ENCODE results near the gene RDH14.

RDH14 gene

GRCh38 chr2:18522484-18523146 lies 37.8 kb downstream of the RDH14 start:
- no peak for DNase-seq

DNA sequence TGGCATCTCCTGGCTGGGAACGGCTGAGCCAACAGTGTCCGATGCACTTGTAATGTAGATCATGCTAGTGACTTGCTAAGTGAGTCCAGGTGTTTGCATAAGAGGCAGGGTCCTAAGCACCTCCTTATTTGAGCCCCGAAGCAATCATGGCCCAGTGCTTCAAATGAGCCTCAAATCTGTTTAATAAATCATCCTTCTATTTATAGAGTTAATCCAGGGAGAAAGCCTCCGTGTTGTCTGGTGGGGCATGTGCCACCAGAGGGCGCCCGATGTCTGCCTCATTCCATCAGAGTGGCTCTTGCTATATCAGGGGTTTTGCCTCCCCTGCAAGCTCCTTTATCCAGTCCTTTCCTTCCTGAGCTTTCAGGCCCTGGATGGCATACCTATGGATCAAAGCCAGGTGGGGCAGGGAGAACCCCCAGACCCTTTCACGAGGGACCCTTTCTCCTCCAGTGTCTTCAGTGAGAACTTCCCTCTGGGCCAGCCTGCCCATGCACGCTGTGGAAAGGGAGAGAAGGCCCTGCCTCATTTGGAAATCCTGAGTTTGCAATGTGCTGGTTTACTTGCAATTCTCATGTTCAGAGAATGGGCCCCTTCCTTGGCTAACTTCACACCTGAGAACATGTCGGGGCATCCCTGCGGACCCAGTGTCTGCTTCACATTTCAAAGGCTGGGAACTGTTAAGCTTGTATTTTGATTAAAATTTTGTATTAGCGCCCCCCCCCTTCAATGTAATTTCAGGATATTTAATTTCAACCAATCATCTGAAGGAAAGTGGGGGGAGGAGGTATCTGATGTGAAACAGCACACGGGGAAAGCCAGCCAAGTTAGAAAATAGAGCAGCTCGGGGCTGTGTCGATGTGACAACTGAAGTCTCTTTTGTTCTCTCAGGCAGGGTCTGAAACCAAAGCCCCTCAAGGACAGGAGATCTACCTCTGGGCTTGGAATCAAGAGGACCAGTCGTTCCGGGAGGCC lies 39.7 kb downstream of the RDH14 start:
- peak in 56 of 58 donors; percentile 18 to 90 (median 60) for DNase-seq

DNA sequence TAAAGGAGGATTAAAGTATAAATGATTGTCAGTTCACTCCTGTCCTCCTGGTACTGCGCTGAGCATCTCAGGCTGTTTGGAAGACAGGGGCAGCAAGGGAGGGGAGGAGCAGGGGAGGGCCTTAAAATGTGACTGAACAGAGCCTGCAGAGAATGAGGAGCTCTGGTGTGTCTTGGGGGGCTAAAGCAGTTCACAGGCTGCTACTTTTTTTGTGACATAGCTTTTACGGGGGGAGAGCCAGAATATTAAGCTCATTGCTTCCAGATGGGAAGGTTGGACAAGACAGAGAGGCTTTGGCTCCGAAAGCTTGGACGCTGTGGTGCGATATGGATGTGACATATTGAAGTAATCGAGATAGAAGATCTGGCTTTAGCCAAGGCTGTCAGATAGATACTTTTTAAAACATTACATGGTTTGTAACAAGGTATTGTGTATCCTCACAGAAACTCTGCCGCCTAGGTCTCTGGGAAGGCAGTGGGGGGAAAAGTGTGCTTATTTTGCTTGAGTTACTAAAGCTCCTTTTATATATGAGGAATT lies 40.5 kb downstream of the RDH14 start:
- no peak for DNase-seq

DNA sequence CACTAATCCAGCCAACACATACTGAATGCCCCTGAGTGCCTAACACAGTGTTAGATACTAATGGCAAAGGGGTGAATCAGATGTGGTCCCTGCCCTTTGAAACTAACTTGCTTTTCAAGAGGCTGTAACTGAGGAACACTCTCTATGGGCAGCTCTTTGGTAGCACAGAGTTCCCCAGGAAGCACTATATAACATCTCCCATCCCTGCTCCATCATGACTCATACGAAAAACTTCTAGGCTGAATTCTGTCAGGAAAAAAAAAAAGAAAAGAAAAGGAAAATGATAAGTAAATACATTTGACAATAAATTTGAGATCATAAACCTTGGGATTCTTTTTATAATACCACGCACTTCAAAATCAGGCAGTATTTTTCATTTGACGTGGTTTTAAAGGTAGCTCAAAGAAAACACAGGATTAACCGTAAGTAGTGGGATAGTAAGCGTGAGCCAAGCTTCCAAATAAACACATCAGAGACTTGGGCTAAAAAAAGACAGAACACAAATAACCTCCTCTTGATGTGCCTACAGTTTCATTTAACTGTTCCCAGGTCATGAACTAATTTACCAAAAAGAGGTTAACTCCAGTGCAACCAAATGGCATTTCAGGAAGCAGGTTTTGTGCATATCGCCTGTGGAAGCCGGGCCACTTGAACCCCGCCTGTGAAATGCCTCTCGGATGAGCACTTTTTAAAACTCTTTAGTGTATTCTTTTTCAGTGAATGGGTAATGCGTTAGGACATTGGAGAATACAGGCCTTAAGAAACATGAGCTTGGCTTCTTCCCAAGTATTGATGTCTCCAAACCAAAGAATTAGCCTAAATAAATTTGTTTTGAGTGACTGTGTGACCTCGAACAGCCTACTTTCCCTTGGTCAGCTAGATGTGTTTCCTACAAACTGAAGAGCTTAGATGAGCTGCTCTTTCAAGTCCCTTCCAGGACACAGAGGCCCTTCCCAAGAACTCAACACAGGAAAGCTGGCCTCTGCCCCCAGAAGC lies 42.0 kb downstream of the RDH14 start:
- no peak for DNase-seq

DNA sequence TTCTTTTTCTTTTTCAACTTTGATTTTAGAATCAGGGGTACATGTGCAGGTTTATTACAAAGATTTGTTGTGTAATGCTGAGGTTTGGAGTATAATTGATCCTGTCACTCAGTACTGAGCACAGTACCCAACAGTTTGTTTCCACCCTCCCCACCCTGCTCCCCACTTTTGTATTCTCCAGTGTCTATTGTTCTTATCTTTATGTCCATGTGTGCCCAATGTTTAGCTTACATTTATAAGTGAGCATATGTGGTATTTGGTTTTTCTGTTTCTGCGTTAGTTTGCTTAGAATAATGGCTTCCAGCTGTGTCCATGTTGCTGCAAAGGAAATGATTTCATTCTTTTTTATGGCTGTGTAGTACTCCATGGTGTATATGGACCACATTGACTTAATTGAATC lies 43.1 kb downstream of the RDH14 start:
- DNase-seq = no peak

GRCh38 chr2:18516112-18516511 lies 44.3 kb downstream of the RDH14 start:
- DNase-seq = no peak

DNA sequence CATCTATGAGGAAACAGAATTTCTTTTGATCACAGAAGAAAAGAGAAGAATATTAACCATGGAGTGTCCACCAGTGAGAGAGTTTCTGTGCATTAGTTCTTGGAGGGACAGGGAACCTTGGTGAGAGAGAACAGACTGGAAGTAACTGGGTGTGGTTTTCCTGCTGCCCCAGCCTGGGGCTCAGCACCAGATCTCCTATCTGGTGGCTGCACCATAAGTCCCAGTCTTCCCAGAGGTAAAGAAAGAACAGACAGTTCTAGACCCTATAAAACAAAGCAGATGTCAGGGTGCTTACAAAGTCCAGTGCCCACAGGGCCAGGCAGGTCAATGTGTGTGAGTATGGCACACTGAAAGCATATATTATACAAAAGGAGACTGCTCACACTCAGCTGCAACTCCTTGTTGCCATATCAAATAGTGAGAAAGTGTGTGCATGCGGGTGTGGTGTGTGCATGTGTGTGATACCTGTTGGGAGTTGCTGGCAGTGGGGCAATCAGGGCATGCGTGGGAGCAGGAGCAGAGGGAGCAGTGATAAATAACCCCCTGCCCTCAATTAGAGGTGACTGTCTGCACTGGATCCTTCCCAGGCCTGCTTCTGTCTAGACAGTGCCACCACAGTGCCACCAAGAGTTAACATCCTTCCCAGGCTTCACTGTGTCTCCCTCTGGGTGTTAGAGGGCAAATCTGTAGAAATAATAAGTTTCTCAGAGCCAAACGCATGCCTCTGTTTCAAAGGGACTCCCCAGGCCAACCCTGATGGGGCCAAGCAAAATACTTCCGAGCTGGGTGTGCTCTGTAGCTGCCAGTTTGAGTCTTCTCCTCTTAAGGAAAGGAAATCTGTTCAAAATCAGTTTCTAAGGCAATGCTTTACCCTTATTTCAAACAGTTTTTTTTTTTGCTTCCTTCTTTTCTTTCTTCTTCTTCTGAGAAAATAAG lies 45.7 kb downstream of the RDH14 start:
- no peak for DNase-seq

- DNase-seq = no peak
These were observed 49.7 kb downstream of the RDH14 start for GRCh38 chr2:18510775-18511174.

- DNase-seq = no peak
These were observed 53.5 kb downstream of the RDH14 start for GRCh38 chr2:18506883-18507509.

DNA sequence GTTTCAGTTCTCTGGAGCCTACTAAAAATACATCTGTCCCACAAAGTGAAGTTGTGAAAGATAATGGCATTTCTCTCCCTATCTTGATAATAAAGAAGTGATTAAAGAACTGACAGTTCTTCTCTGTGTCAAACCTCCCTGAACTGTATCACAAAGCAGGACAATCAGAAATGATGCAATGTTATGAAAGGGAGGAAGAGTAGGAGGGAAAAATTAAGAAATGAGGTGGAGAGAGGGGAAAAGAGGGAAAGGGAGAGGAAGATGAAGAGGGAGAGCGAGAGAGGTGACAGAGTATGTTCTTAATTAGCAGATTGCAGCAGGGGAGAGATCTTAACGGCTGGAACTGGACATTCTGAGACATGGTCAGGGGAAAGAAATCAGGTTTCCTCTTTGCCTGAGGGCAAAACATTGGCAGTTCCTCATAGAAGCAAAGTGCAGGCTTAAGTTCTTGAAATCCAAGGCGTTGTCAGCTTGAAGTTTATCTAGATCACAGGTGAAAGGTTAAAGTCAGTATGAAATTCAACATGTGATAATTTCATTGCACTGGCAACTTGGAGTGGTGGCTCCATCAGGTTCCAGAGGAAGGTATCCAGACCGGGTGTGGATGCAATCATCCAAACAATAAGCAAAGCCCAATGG lies 54.6 kb downstream of the RDH14 start:
- no peak for DNase-seq

All from anterior cingulate cortex (tissue), 58 donors.